ENCODE measurements around the gene MACROD2. TPM values are rescaled to one million over a fixed set of nuclear protein-coding genes. Genes with fewer than 3 reads are reported as not detected.

Gene MACROD2
- total RNA-seq, 1 experiment from 2014 or later, result 1.6 TPM

DNA sequence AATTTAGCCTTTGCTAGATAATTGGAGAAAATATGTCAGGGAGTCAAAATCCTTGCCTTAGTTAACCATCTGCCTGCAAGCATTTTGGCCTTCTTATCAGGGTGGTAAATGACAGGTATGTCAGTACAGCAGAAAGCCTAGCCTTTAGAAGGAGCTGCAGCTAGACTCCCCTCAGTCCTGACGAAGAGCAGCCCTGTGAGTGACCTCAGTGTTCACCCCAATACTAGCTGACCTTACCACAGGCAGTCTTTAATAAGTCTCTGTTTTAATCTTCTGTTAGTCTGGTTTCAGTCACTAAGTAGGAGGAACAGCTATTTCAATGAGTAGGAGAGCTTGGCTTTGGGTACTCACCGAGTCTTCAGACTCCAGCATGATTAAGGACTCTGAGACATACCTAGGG lies 682.1 kb downstream of the MACROD2 start:
- no peak overlapping the region for H3K4me3 Mint-ChIP-seq
- Histone ChIP-seq H3K18ac (ENCODE audit: insufficient read length, low read depth, low read length) (no peak overlapping the region), H3K4me1 (ENCODE audit: insufficient read depth, low read length) (no peaks in the 10 kb centered on the region), H3K23me2 (ENCODE audit: insufficient read length, low read depth, low read length, poor library complexity, severe bottlenecking) (no peaks in the 10 kb centered on the region), H3K56ac (ENCODE audit: insufficient read length, low read depth, low read length) (no peak overlapping the region), H3K9ac (ENCODE audit: extremely low read depth, insufficient read length, low read length) (no peak overlapping the region), H3K79me1 (ENCODE audit: insufficient read depth, low read depth, low read length, poor library complexity, severe bottlenecking) (no peaks in the 10 kb centered on the region), H2AFZ (ENCODE audit: low read length) (no peak overlapping the region), H3K23ac (ENCODE audit: insufficient read length, low read depth, low read length) (no peak overlapping the region), H2AK5ac (ENCODE audit: insufficient read length, low read length) (no peak overlapping the region), H2BK20ac (ENCODE audit: low read depth, low read length, poor library complexity, severe bottlenecking) (no peak overlapping the region), H3K9me3 (ENCODE audit: control insufficient read depth, low read depth, low read length) (no peaks in the 10 kb centered on the region), H3K27me3 (ENCODE audit: insufficient read depth, low read length) (no peaks in the 10 kb centered on the region), H2BK15ac (ENCODE audit: low read depth, low read length) (no peak overlapping the region), H3K79me2 (ENCODE audit: insufficient read depth, low read length) (no peaks in the 10 kb centered on the region), H4K91ac (ENCODE audit: insufficient read length, low read depth, low read length) (no peak overlapping the region), H4K5ac (ENCODE audit: insufficient read length, low read depth, low read length) (no peak overlapping the region), H3K4me2 (ENCODE audit: insufficient read depth, insufficient read length, low read length) (no peak overlapping the region), H2BK5ac (ENCODE audit: insufficient read length, low read length) (no peak overlapping the region), H4K8ac (replicated peaks; ENCODE audit: insufficient read length, low read depth, low read length) (no peak overlapping the region), H2BK120ac (ENCODE audit: low read depth, low read length, poor library complexity, severe bottlenecking) (no peak overlapping the region), H2BK12ac (ENCODE audit: insufficient read length, low read depth, low read length) (no peak overlapping the region), H3K4ac (ENCODE audit: low read depth, low read length) (no peak overlapping the region), H3K14ac (ENCODE audit: insufficient read depth, low read length) (no peak overlapping the region), H4K20me1 (ENCODE audit: control insufficient read depth, insufficient read depth, insufficient read length) (no peaks in the 10 kb centered on the region), H3K27ac (ENCODE audit: insufficient read length, low read depth, low read length) (no peak overlapping the region), H3T11ph (ENCODE audit: low read length) (no peak overlapping the region)
- peaks cover 2% of the 10 kb centered on the region; the same call in 1 of the 2 replicates for H3K27me3 Mint-ChIP-seq (ENCODE audit: low read depth)
- no peak for DNase-seq
- H3K36me3 Mint-ChIP-seq (ENCODE audit: insufficient read depth in 1 of 3, low read depth in 3 of 3), result peaks cover 8 to 17% (median 8%) of the 10 kb centered on the region in 3 experiments; a peak in 5 of 7 replicates
- WGBS (ENCODE audit: extremely low coverage, insufficient read length, low lambda C conversion rate), result no CpG with 5 or more reads among the region's 2 CpGs
- peaks cover 11% of the 10 kb centered on the region in 2 experiments for H3K9me3 Mint-ChIP-seq
- no peak overlapping the region for H3K27ac Mint-ChIP-seq
- TF ChIP-seq, protein P1, sequence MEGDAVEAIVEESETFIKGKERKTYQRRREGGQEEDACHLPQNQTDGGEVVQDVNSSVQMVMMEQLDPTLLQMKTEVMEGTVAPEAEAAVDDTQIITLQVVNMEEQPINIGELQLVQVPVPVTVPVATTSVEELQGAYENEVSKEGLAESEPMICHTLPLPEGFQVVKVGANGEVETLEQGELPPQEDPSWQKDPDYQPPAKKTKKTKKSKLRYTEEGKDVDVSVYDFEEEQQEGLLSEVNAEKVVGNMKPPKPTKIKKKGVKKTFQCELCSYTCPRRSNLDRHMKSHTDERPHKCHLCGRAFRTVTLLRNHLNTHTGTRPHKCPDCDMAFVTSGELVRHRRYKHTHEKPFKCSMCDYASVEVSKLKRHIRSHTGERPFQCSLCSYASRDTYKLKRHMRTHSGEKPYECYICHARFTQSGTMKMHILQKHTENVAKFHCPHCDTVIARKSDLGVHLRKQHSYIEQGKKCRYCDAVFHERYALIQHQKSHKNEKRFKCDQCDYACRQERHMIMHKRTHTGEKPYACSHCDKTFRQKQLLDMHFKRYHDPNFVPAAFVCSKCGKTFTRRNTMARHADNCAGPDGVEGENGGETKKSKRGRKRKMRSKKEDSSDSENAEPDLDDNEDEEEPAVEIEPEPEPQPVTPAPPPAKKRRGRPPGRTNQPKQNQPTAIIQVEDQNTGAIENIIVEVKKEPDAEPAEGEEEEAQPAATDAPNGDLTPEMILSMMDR (conservative IDR thresholded peaks at IDR 0.05), result no peak
- H3K4me1 Mint-ChIP-seq, result peaks cover 24 to 35% of the 10 kb centered on the region in 2 experiments

Measured in H9 (cell line).